A172 (cell line): ENCODE results near the gene DHX30. TPM values are rescaled to one million over a fixed set of nuclear protein-coding genes. Genes with fewer than 3 reads are reported as not detected.
"Not testable (repeated sequence)": the region's sequence is repeated elsewhere in the genome, so short reads cannot be mapped to it uniquely, and the experiment has no call there.

Experiments
- DNase-seq: peaks from one replicate; pipeline ENCODE4 v3.0.0-alpha.2; 2015; ENCODE audit warnings: low spot score
- total RNA-seq: library from RNA; depleted of rRNA; stranded (reverse); fragments of >200 nt; shearing (Covaris generic); gene quantifications from 2 replicates; pipeline ENCODE4 v1.2.3, GENCODE V29; 2014; rRNA removed

Gene DHX30
- 93.2 and 111 TPM in 2 replicates for total RNA-seq

GRCh38 chr3:47802734-47803479, at the start of gene DHX30:
Gene DHX30, plus strand, starts transcription at chr3:47803138. Its CDS starts 7,546 bp downstream, at chr3:47810684.
- peak; percentile 64 for DNase-seq

GRCh38 chr3:47758261-47759025, 44.5 kb upstream of the DHX30 start:
- no peak for DNase-seq

- DNase-seq: not testable (repeated sequence)
These were observed 42.7 kb upstream of the DHX30 start for GRCh38 chr3:47760207-47760606.

GRCh38 chr3:47761046-47761445, 41.9 kb upstream of the DHX30 start:
- no peak for DNase-seq

GRCh38 chr3:47762233-47762632, 40.7 kb upstream of the DHX30 start:
- peak; percentile 78 for DNase-seq

- DNase-seq: no peak
These were observed 36.8 kb upstream of the DHX30 start for GRCh38 chr3:47766186-47766585.

- no peak for DNase-seq
These were observed 30.9 kb upstream of the DHX30 start for GRCh38 chr3:47772047-47772446.

GRCh38 chr3:47772788-47773187, 30.1 kb upstream of the DHX30 start:
- DNase-seq: no peak

GRCh38 chr3:47778746-47779145, 24.2 kb upstream of the DHX30 start:
- no peak for DNase-seq

- peak; percentile 26 for DNase-seq
These were observed 21.9 kb upstream of the DHX30 start for GRCh38 chr3:47780741-47781684.

- peak; percentile 89 for DNase-seq
These were observed 21.1 kb upstream of the DHX30 start, which contains the start of gene SMARCC1 for GRCh38 chr3:47781685-47782445. Gene SMARCC1, minus strand, starts transcription at chr3:47781893. Its CDS starts 96 bp downstream, at chr3:47781797.

GRCh38 chr3:47782446-47783308, 20.3 kb upstream of the DHX30 start:
- no peak for DNase-seq

- DNase-seq: no peak
These were observed 19.3 kb upstream of the DHX30 start for GRCh38 chr3:47783673-47784072.

- no peak for DNase-seq
These were observed 11.6 kb upstream of the DHX30 start for GRCh38 chr3:47791193-47791855.

GRCh38 chr3:47792699-47793098, 10.2 kb upstream of the DHX30 start:
- no peak for DNase-seq

- DNase-seq: no peak
These were observed 8.4 kb upstream of the DHX30 start for GRCh38 chr3:47794544-47794943.

- no peak for DNase-seq
These were observed 3.2 kb upstream of the DHX30 start for GRCh38 chr3:47799733-47800132.

GRCh38 chr3:47803480-47804025, 615 bp downstream of the DHX30 start:
- DNase-seq: no peak

GRCh38 chr3:47804577-47804976, 1.6 kb downstream of the DHX30 start:
- no peak for DNase-seq
